Peyer's patch (tissue), 4 donors: ENCODE measurements around the gene BCAN.

Source experiments
- POLR2A ChIP-seq, 2 donors: fragments of 450-650 bp; IDR thresholded peaks; one replicate each; pipeline ENCODE4 v1.5.1; 2017; ENCODE audit warnings: antibody characterized with exemption in 2 of 2, mild to moderate bottlenecking in 2 of 2, moderate library complexity in 2 of 2
- TF ChIP-seq, protein P1 (sequence below), 6 experiments: fragments of 450-650 bp in 4 of 6; fragments of 200-600 bp in 2 of 6; sonication (generic) in 1 of 6; IDR thresholded peaks; one replicate each; pipeline ENCODE4 v1.5.1; 2017 to 2019; ENCODE audit warnings: antibody characterized with exemption in 6 of 6, mild to moderate bottlenecking in 3 of 6, moderate library complexity in 1 of 6

DNA sequence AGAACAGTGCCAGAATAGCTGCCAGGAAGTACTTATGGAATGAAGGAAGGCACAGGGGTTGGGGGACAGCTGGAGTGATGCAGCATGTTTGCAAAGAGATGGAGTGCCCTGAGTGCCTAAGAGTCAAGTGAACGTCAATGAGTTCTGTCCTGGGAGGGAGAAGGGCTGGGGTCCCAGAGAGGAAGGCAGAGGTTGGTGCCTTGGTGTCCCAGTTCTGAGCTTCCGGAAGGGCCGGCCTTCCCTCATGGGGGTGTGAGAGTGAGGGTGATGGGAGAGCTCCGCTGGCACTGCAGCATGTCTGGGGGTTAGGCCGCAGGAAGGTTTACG is 17.7 kb downstream of the BCAN start:
- TF ChIP-seq, protein P1, sequence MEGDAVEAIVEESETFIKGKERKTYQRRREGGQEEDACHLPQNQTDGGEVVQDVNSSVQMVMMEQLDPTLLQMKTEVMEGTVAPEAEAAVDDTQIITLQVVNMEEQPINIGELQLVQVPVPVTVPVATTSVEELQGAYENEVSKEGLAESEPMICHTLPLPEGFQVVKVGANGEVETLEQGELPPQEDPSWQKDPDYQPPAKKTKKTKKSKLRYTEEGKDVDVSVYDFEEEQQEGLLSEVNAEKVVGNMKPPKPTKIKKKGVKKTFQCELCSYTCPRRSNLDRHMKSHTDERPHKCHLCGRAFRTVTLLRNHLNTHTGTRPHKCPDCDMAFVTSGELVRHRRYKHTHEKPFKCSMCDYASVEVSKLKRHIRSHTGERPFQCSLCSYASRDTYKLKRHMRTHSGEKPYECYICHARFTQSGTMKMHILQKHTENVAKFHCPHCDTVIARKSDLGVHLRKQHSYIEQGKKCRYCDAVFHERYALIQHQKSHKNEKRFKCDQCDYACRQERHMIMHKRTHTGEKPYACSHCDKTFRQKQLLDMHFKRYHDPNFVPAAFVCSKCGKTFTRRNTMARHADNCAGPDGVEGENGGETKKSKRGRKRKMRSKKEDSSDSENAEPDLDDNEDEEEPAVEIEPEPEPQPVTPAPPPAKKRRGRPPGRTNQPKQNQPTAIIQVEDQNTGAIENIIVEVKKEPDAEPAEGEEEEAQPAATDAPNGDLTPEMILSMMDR (IDR thresholded peaks at IDR 0.05), result no peak
- no peak for TF ChIP-seq POLR2A (IDR thresholded peaks at IDR 0.05)
